ENCODE measurements around the gene PARN.

Gene PARN

GRCh38 chr16:14527411-14528044, 102.5 kb downstream of the PARN start:
- no peak for DNase-seq

- DNase-seq = no peak
Observed at GRCh38 chr16:14525596-14525995, 104.5 kb downstream of the PARN start.

GRCh38 chr16:14524979-14525378, 105.1 kb downstream of the PARN start:
- DNase-seq = no peak

GRCh38 chr16:14523632-14524031, 106.4 kb downstream of the PARN start:
- no peak for DNase-seq

GRCh38 chr16:14522671-14523070, 107.4 kb downstream of the PARN start:
- no peak for DNase-seq

- DNase-seq = no peak
Observed at GRCh38 chr16:14520753-14521152, 109.3 kb downstream of the PARN start.

GRCh38 chr16:14514967-14515366, 115.1 kb downstream of the PARN start:
- no peak for DNase-seq

GRCh38 chr16:14513389-14514107, 116.5 kb downstream of the PARN start:
- no peak for DNase-seq

GRCh38 chr16:14511800-14512135, 118.3 kb downstream of the PARN start:
- no peak for DNase-seq

- DNase-seq = no peak
Observed at GRCh38 chr16:14510939-14511799, 118.9 kb downstream of the PARN start.

- DNase-seq = no peak
Observed at GRCh38 chr16:14510581-14510938, 119.5 kb downstream of the PARN start.

- DNase-seq = no peak
Observed at GRCh38 chr16:14509675-14510132, 120.4 kb downstream of the PARN start.

- DNase-seq = no peak
Observed at GRCh38 chr16:14509055-14509454, 121.0 kb downstream of the PARN start.

- DNase-seq = peak; percentile 39
Observed at GRCh38 chr16:14505846-14506245, 124.2 kb downstream of the PARN start.

- DNase-seq = peak; percentile 8
Observed at GRCh38 chr16:14502932-14503741, 126.9 kb downstream of the PARN start.

GRCh38 chr16:14502256-14502875, 127.7 kb downstream of the PARN start:
- DNase-seq = peak; percentile 18

GRCh38 chr16:14501331-14502255, 128.5 kb downstream of the PARN start:
- peak; percentile 81 for DNase-seq

GRCh38 chr16:14500791-14501190, 129.3 kb downstream of the PARN start:
- DNase-seq = no peak

- peak; percentile 29 for DNase-seq
Observed at GRCh38 chr16:14499110-14499509, 130.9 kb downstream of the PARN start.

- peak; percentile 79 for DNase-seq
Observed at GRCh38 chr16:14497245-14498082, 132.6 kb downstream of the PARN start.
